ENCODE data around the gene COX4I1.
"Not testable (repeated sequence)": the region's sequence is repeated elsewhere in the genome, so short reads cannot be mapped to it uniquely, and the experiment has no call there.

The COX4I1 gene

GRCh38 chr16:85826686-85827247, 27.3 kb downstream of the COX4I1 start:
- DNase-seq = no peak

DNA sequence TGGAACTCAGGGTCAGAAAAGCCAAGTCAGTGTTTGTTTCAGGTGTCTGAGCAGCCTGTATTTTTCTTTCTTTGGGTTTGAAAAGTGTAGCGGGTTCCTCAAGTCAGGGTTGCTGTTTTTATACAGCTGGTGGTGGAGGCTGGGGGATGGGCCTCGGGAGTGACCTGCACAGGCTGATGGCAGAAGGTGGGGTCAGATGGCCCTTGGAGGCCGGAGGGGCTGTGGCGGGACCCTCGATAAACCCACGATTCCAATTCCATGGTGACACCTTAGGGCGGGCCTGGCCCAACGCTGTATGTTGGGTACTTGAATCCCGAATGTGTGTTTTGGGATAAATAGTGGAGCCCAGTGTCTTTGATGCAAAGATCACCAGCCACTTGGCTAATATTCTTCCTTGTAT, 28.7 kb downstream of the COX4I1 start:
- no peak for DNase-seq

GRCh38 chr16:85829171-85829719, 29.8 kb downstream of the COX4I1 start:
- DNase-seq = no peak

GRCh38 chr16:85829751-85830445, 30.4 kb downstream of the COX4I1 start:
- DNase-seq = no peak

DNA sequence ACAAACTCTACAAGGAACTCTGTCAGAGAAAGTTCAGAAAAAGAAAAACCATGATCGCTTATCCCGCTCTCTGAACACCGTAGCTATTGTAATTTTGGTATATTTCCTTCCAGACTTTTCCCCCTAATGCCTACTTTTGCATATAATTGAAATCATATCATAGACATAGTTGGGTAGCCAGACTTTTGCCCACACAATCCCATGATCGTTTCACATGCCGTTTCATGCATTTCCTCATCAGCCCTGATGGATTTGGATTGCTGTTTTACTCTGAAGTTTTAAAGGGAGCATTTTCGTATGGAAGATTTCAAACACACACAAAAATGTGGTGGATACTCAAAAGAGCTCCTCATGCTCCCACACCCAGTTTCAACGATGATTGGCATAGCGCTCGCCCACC, 31.3 kb downstream of the COX4I1 start:
- DNase-seq = no peak

DNA sequence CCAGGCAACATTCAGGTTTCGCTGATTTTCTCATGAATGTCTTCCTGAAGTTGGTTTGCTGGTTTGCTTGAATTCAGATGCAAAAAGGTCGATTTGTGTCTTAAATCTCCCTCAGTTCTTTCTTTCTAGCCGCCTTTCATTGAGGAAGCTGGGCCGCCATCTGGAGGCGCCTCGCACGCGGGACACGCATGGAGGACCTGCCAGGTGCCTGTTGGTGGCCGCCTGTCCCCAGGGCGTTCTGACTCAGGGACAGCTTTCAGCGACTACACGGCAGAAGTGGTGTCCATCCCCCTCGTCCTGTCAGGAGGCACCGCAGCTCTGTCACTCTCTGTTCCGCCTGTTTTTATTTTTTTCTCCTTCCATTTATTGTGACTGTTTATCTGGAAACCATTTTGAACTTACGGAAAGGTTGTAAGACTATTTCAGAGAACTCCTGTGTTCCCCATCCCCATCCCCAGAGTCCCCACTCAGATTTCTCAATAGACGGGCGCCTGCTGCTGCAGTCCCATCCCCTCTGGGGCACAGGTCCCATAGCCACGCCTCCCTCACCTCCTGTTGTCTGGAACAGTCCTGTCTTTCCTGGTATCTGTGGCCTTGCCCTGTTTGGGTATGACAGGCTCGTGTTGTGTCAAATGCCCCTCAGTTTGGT, 33.2 kb downstream of the COX4I1 start:
- DNase-seq = no peak

DNA sequence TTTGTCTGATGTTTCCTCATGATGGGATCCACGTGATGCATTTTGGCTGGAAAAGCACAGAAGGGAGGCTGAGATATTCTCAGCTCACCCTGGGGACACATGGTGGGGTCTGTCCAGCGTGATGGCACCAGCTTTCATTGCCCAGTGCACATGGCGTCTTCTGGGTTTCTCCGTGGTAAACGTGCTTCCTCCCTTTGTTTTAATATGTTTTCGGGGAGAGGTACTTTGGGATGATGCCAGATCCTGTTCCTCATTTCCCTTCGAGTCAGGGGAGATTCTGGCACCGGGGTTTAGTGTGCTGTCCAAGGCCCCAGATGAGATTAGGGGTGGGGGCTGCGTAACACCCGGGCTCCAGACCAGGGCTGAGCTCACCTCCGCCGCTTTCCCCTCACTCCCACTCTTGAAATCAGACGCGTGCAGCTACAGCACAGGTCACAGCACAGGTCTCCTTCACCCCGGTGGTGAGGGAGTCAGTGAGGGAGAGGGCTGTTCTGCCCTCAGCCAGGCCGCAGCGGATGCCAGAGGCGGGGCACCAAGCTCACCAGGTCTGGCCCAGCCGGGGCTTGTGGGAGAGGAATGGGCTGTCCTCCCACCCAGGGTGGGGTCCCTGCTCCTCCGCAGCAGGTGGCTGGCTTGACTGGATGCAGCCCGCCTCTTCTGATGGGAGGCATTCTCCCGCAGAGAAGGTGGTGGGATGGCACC, 33.9 kb downstream of the COX4I1 start:
- no peak for DNase-seq

DNA sequence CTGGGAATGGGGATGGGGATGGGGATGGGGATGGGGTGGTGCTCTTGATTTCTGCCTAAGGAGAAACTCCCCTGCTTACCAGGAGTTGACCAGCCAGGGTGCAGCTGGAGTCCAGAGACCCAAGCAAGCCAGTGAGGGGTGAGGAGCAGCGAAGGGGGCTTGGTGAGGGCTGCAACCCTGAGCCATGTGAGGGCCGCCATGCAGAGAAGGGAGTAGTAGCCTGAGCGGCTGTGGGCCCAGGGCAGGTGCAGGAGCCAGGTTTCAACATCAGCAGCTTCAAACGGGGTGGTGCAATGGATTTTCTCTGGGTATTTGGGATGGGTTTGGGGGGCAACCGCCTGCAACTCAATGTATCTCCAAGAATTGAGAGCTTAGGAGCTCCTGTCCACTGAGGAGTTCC, 35.2 kb downstream of the COX4I1 start:
- no peak for DNase-seq

GRCh38 chr16:85835227-85835751, 35.8 kb downstream of the COX4I1 start:
- DNase-seq = no peak

DNA sequence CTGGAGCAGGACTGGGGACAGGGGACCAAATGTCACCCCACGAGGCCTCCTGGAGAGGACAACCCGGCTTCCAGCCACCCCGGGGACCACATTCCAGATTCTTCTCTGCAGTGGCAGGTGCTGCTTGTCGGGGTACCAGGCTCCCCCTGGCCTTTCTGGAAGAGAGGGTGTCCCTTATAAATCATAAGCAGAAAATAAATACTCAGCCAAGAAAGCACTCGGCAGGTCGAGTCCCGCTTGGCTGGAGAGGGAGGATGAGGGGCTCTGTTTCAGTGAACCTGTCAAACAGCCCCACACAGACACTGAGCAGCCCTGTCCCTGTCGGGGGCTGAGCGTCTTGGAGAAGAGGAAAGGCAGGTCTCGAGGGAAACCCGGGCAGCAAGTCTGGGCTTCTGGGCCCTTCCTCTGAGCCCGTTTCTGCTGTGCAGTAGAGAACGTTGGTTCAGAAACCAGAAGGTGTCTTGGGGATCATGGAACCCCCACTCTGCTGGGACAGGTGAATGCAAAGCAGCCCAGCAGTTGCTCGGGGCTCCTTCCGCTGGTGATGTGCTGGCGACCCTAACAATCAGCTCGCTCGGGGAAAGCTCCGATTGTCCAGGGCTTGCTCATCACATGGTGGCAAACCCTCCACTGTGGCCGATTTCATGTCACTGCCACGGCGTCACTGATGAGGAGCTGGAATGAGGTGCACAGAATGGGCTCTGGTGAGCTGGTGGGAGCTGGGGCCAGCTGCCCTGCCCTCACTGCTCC, 36.6 kb downstream of the COX4I1 start:
- DNase-seq = no peak

DNA sequence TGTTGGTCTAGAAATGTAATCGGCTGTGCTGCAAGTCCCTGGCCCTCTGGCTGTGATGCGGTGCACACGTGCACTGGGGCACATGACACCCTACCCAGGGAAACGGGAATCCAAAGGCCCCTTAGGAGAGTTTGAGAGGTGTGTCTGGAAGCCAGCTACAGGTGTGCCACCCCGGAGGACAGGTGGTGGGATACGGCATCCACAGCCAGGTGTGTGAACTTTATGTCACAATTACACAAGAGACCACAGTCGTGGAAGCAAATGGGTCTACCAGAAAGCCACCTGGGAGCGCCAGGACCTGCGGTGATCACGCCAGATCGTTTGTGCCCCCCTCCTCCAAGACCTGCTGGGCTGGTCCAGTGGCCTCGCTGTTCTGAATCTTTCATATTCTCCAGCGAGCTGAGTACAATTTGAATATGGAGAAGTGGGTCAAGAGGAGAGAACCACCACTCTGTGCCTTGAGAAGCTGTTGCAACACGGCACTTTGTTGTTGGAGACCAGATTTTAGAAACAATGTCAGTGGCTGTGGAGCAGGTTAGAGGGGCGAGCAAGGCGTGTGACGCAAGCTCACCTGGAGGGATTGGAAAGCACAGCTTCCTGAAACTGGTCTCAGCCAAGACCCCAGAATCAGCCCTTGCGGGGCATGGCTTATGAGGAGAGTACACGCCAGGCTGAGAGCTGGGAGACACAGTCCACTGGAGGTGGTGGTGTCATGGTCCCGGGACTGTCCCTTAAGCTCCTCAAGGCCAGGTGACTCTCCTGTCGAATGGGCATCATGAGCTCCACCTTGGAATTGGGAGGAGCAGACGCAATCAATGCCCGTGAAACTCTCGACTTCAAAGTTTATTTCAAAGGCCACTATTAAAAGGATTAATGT, 37.4 kb downstream of the COX4I1 start:
- no peak for DNase-seq

DNA sequence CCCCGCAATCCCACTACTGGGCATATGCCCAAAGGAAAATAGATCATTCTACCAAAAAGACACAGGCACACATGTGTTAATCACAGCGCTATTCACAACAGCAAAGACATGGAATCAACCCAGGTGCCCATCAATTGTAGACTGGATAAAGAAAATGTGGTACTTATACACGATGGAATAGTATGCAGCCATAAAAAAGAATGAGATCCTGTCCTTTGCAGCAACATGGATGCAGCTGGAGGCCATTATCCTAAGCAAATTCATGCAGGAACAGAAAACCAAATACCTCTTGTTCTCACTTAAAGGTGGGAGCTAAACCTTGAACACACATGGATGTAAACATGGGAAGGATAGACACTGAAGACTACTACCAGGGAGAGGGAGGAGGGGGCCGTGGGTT, 38.2 kb downstream of the COX4I1 start:
- DNase-seq = not testable (repeated sequence)

GRCh38 chr16:85838381-85838780, 38.9 kb downstream of the COX4I1 start:
- DNase-seq = no peak

GRCh38 chr16:85838876-85839585, 39.5 kb downstream of the COX4I1 start:
- no peak for DNase-seq

- no peak for DNase-seq
Observed at GRCh38 chr16:85839681-85840240, 40.3 kb downstream of the COX4I1 start.

DNA sequence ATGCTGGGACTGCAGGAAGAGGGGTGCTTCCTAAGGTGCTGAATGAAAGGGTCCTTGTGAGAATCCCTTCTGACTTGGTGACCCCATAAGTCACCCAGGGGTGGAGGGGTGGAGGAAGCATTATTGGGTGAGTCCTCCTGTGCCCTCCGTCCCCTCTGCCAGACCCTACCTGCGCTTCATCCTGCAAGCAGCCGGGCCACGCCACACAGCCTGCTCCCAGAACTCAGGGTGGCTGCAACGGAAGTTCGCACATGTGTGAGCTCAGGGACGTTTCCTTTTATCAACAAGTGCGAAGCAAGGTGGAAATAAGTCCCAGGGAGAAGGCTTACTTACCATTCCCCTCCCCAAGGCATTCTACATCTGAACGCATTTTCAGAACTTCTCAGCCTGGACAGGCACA, 40.9 kb downstream of the COX4I1 start:
- no peak for DNase-seq

- DNase-seq = no peak
Observed at GRCh38 chr16:85840801-85841200, 41.3 kb downstream of the COX4I1 start.

DNA sequence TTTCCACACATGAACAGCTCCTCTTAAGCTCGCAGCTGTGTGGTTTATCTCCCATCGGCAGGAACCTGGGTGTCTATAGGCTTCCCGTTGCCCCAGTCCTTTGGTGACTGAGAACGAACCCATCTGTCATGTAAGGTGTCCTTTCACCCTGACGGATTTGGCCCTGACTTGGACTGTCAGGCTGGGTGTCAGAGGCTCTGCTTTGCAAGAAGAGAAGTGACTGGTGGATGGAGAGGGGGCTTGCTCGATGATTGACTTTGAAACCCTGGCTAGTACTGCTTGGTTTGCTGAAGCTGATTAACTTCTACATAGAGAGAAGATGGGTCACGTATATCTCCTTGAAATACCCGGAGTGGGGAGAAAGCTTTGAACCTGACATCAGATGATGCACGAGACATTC, 42.9 kb downstream of the COX4I1 start:
- no peak for DNase-seq

- no peak for DNase-seq
Observed at GRCh38 chr16:85842848-85843247, 43.4 kb downstream of the COX4I1 start.

- no peak for DNase-seq
Observed at GRCh38 chr16:85843471-85844168, 44.1 kb downstream of the COX4I1 start.

All from stimulated activated CD4-positive, alpha-beta T cell treated with anti-CD3 and anti-CD28 coated beads, Interleukin-15, amount 100 ng/mL, for 24 hours (primary cell).